ENCODE data around the gene INO80.

DNA sequence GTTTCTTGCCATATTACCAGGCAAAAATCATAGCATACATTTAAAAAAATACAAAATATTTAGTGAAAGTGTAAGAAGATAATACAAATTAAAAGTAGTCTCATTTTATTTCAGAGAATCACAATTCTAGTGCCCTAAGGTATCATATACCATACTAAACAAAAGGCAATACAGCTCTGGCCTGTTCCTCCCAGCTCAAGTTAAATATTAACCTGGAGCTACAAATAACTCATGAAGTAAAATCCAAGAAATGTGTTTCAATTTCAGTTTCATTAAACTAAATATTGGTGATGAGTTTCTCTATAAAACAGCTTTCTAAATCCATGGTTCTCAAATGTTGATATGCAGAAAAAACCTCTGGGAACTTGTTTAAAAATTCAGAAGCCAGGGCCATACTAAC, 67.7 kb downstream of the INO80 start:
- TF ChIP-seq CTCF (IDR thresholded peaks at IDR 0.05 in 4 of 5, conservative IDR thresholded peaks at IDR 0.05 in 1 of 5), result no peak
- TF ChIP-seq POLR2A (IDR thresholded peaks at IDR 0.05), result no peak
